ENCODE data around the gene FOXP1. TPM values are rescaled to one million over a fixed set of nuclear protein-coding genes. Genes with fewer than 3 reads are reported as not detected.

FOXP1 gene
- total and polyA plus RNA-seq, 4 donors = 15.2 to 263 (median 110) TPM

DNA sequence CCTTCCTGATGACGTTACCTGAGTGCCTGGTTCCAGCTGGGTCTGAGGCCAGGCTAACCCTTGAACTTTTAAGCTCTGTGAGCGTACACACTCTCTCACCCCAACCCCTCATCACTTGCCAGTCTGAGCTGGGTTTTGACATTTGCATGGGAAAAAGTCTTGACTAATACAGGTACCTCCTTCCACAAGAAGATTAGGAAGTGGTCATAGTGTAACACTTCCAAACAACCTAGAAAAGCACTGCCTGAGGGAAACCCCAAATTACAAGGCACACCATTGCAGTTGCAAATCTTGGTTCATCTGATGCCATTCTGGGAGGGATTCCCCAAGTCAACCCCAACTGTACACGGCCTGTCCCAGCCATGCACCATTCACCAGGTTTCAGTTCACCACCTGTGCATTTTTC lies 499.8 kb downstream of the FOXP1 start:
- DNase-seq (no peak), ATAC-seq (ENCODE audit: low FRiP score) (no peak)
- Histone ChIP-seq H3K4me1 (ENCODE audit: control insufficient read depth in 1 of 2, insufficient read depth in 2 of 2, low read length in 2 of 2) (peaks cover 9 to 16% of the 10 kb centered on the region in 2 donors), H3K27ac (ENCODE audit: low read depth in 1 of 2, low read length in 2 of 2) (no peak overlapping the region), H3K4me3 (ENCODE audit: low read length in 2 of 2) (no peak overlapping the region), H3K9me3 (ENCODE audit: control insufficient read depth, low read length) (no peaks in the 10 kb centered on the region), H3K36me3 (ENCODE audit: control insufficient read depth in 1 of 2, insufficient read depth in 2 of 2, low read length in 1 of 2) (peaks cover 0 to 2% of the 10 kb centered on the region in 2 donors), H3K27me3 (ENCODE audit: control insufficient read depth in 1 of 2, insufficient read depth in 2 of 2, low read length in 1 of 2) (no peaks in the 10 kb centered on the region)
- intact Hi-C loops (cut with DNase I) = no loop called here
- WGBS, 2 donors = 68 to 77% methylated on average over 3 of the region's 3 CpGs

DNA sequence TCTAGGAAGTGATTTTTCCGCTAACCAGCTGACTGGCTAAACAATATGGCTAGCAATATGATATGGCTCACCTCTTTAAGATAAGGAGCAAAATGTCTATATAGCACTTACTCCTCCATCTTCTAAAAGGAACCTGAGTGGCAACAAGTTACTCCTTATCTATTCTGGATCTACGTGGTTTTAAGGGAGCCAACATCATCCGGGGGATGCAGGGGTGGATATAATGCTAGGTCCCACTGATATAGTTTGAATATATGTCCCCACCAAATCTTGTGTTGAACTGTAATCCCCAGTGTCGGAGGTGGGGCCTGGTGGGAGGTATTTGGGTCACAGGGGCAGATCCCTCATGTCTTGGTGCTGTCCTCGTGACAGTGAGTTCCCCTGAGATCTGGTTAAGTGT lies 500.7 kb downstream of the FOXP1 start:
- Histone ChIP-seq H3K4me1 (ENCODE audit: control insufficient read depth in 1 of 2, insufficient read depth in 2 of 2, low read length in 2 of 2) (peaks cover 8 to 16% of the 10 kb centered on the region in 2 donors), H3K36me3 (ENCODE audit: control insufficient read depth in 1 of 2, insufficient read depth in 2 of 2, low read length in 1 of 2) (peaks cover 0 to 2% of the 10 kb centered on the region in 2 donors), H3K9me3 (ENCODE audit: control insufficient read depth, low read length) (no peaks in the 10 kb centered on the region), H3K27ac (ENCODE audit: low read depth in 1 of 2, low read length in 2 of 2) (no peak overlapping the region), H3K4me3 (ENCODE audit: low read length in 2 of 2) (no peak overlapping the region), H3K27me3 (ENCODE audit: control insufficient read depth in 1 of 2, insufficient read depth in 2 of 2, low read length in 1 of 2) (no peaks in the 10 kb centered on the region)
- ATAC-seq (ENCODE audit: low FRiP score) (no peak), DNase-seq (no peak)
- intact Hi-C loops (cut with DNase I) = no loop called here
- 86 to 90% methylated on average over 5 of the region's 5 CpGs for WGBS, 2 donors

DNA sequence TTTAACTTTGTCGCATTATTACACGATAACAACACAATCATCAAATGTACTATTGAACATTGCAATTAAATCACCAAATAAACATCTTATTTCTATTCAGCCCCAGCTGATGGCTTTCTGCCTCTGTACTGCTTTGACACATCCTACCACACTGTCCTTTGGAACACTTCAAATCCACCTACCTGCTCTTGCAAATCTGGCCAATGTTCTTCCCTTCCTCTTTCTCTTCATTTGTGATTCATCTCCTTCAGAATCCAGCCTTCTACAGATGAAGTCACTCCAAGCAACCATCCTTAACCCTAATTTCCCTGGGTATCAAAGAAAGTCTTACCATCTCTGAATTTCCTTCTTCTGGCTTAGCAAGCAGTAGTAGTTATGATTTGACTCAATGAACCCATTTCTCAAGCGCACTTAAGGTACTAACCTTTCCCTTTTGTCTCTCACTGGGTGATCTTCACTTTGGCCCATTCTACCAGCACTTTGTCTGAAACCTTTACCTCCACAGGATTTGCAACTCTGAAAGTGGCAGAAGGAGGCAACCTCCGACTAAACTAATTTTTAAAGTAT lies 502.9 kb downstream of the FOXP1 start:
- Histone ChIP-seq H3K36me3 (ENCODE audit: control insufficient read depth in 1 of 2, insufficient read depth in 2 of 2, low read length in 1 of 2) (no peaks in the 10 kb centered on the region), H3K27ac (ENCODE audit: low read depth in 1 of 2, low read length in 2 of 2) (no peak overlapping the region)
- 77 to 79% methylated on average over 4 of the region's 4 CpGs for WGBS, 2 donors

DNA sequence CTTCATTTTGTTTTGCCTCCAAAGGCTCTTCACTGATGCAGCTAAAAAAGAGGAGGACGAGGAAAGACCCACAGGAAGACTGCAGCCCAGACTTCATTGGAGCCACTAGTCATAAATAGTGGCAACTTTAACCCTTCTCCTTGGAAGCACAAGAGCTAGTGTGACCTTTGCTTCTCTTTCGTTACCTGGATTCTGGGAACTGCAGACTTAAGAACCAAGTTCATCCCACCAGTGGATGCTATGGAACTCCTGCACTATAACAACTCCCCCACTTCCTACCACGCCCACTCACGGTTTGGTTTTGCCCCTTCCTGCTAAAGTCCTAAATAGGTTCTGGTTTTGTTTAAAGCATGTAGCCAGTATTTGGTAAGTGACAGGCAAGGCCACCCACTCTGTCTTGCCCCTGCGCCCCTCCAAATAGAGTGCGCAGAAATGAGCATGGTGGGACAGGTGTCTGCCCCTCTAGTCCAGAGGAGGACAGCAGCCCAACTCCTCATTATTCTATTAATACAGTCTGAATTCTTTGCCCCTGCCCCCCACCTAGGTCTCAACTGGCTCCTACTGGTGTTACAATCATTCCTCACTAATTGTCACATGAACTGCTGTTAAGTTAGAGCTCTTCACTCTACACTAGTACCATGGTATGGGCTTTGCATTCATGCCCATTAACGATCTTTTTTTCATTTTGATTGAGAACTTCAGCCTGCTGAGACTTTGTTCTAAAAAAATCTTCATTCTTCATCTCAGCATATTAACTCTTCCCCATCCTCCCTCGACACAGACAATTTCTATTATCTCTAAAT lies 504.6 kb downstream of the FOXP1 start:
- Histone ChIP-seq H3K4me1 (ENCODE audit: control insufficient read depth in 1 of 2, insufficient read depth in 2 of 2, low read length in 2 of 2) (peaks cover 6 to 25% of the 10 kb centered on the region in 2 donors), H3K27me3 (ENCODE audit: control insufficient read depth in 1 of 2, insufficient read depth in 2 of 2, low read length in 1 of 2) (no peaks in the 10 kb centered on the region), H3K27ac (ENCODE audit: low read depth in 1 of 2, low read length in 2 of 2) (peak overlapping the region in 1 of 2 donors; percentile 54), H3K36me3 (ENCODE audit: control insufficient read depth in 1 of 2, insufficient read depth in 2 of 2, low read length in 1 of 2) (no peaks in the 10 kb centered on the region), H3K9me3 (ENCODE audit: control insufficient read depth, low read length) (no peaks in the 10 kb centered on the region), H3K4me3 (ENCODE audit: low read length in 2 of 2) (no peak overlapping the region)
- DNase-seq = no peak
- intact Hi-C loops (cut with DNase I) = no loop called here
- WGBS, 2 donors = 64 to 68% methylated on average over 8 of the region's 8 CpGs
- ATAC-seq (ENCODE audit: low FRiP score) = no peak

More for the DNA sequence above, 502.9 kb downstream of the FOXP1 start:
- H3K9me3 ChIP-seq (ENCODE audit: control insufficient read depth, low read length) = no peaks in the 10 kb centered on the region
- ATAC-seq (ENCODE audit: low FRiP score) = no peak
- intact Hi-C loops (cut with DNase I) = no loop called here
- no peak overlapping the region for H3K4me3 ChIP-seq (ENCODE audit: low read length in 2 of 2)
- no peaks in the 10 kb centered on the region for H3K27me3 ChIP-seq (ENCODE audit: control insufficient read depth in 1 of 2, insufficient read depth in 2 of 2, low read length in 1 of 2)
- no peak for DNase-seq
- peaks cover 4 to 22% of the 10 kb centered on the region in 2 donors for H3K4me1 ChIP-seq (ENCODE audit: control insufficient read depth in 1 of 2, insufficient read depth in 2 of 2, low read length in 2 of 2)

DNA sequence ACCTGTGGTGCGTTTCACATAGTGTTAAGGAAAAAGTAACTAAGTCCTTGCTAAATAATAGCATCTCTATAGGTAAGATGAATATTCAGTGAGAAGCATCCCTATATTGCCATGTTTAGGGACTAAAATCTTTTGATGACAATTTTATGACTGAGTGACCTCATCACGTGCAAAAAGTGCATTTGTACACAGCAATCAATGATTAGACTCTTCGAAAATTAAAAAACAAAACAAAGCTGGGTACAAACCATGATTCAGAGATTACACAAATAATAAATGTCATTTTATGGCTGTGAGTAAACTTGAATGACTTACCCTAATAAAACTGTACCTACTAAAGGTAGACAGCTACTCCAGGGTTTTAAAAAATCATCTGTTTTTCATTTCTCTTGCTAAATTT lies 505.3 kb downstream of the FOXP1 start:
- WGBS, 2 donors = 70 to 76% methylated on average over 3 of the region's 3 CpGs
- no peaks in the 10 kb centered on the region for H3K9me3 ChIP-seq (ENCODE audit: control insufficient read depth, low read length)
- no peak for DNase-seq
- H3K36me3 ChIP-seq (ENCODE audit: control insufficient read depth in 1 of 2, insufficient read depth in 2 of 2, low read length in 1 of 2) = no peaks in the 10 kb centered on the region
- no peak overlapping the region for H3K4me3 ChIP-seq (ENCODE audit: low read length in 2 of 2)
- no peak for ATAC-seq (ENCODE audit: low FRiP score)
- peaks cover 10 to 22% of the 10 kb centered on the region in 2 donors for H3K4me1 ChIP-seq (ENCODE audit: control insufficient read depth in 1 of 2, insufficient read depth in 2 of 2, low read length in 2 of 2)
- H3K27ac ChIP-seq (ENCODE audit: low read depth in 1 of 2, low read length in 2 of 2) = no peak overlapping the region
- no peaks in the 10 kb centered on the region for H3K27me3 ChIP-seq (ENCODE audit: control insufficient read depth in 1 of 2, insufficient read depth in 2 of 2, low read length in 1 of 2)
- intact Hi-C loops (cut with DNase I) = no loop called here

DNA sequence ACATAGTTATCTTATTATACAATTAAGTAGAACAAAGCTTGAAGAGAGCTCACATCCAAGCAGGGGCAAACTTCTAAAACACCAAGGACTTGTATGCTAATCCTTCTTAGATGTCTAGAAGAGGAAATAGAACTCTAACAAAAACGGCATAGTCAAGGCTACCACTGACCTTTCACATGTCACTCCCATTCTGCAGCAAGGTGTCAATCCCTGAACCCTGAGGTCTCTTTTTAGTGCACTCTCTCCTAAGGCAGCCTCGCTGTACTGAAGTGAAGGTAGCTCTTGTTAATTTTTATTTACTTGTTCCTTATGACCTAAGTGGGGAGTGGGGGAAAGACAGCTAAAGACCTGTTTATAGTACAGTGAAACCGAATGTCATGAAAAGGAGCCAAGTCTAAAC lies 506.5 kb downstream of the FOXP1 start:
- Histone ChIP-seq H3K4me3 (ENCODE audit: low read length in 2 of 2) (no peak overlapping the region), H3K27me3 (ENCODE audit: control insufficient read depth in 1 of 2, insufficient read depth in 2 of 2, low read length in 1 of 2) (no peaks in the 10 kb centered on the region), H3K4me1 (ENCODE audit: control insufficient read depth in 1 of 2, insufficient read depth in 2 of 2, low read length in 2 of 2) (peaks cover 10 to 25% of the 10 kb centered on the region in 2 donors), H3K36me3 (ENCODE audit: control insufficient read depth in 1 of 2, insufficient read depth in 2 of 2, low read length in 1 of 2) (no peaks in the 10 kb centered on the region), H3K27ac (ENCODE audit: low read depth in 1 of 2, low read length in 2 of 2) (peak overlapping the region in 1 of 2 donors; percentile 38), H3K9me3 (ENCODE audit: control insufficient read depth, low read length) (no peaks in the 10 kb centered on the region)
- intact Hi-C loops (cut with DNase I) = no loop called here
- no peak for DNase-seq
- WGBS, 2 donors = 36 to 40% methylated on average over 3 of the region's 3 CpGs
- ATAC-seq (ENCODE audit: low FRiP score) = no peak

DNA sequence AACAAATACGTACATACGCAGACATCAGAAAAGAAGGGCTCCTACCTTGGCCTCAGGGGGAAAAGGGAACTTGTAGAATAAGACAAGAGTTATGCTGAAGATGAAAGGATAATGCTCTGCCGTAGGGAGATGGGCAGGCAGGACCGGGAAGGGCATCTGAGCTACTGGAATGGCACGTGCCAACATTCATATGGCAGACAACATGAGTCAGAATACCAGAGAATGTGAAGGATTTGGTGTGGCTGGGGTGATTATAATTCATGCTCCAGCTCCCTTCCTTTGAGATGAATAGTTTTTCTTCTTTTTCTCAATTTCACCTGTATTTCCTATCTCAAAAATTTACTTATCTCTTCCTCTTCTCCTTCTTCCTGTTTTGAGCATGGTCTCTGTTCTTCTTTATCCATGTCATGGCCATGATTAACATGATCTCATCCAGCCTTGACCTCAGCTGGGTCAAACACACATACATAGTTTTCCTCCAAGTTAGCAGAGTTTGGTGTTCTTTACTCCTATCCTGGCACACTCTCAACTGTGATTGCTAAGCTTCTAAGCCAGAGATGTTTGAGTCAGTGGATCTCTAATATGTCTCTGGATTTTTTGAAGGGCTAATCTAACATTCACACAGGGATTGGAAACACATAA lies 507.0 kb downstream of the FOXP1 start:
- no peak for DNase-seq
- WGBS, 2 donors = 73 to 75% methylated on average over 5 of the region's 5 CpGs
- Histone ChIP-seq H3K27ac (ENCODE audit: low read depth in 1 of 2, low read length in 2 of 2) (peak overlapping the region; percentile 38 to 50), H3K9me3 (ENCODE audit: control insufficient read depth, low read length) (no peaks in the 10 kb centered on the region), H3K36me3 (ENCODE audit: control insufficient read depth in 1 of 2, insufficient read depth in 2 of 2, low read length in 1 of 2) (no peaks in the 10 kb centered on the region), H3K4me1 (ENCODE audit: control insufficient read depth in 1 of 2, insufficient read depth in 2 of 2, low read length in 2 of 2) (peaks cover 10 to 25% of the 10 kb centered on the region in 2 donors), H3K4me3 (ENCODE audit: low read length in 2 of 2) (no peak overlapping the region), H3K27me3 (ENCODE audit: control insufficient read depth in 1 of 2, insufficient read depth in 2 of 2, low read length in 1 of 2) (no peaks in the 10 kb centered on the region)
- intact Hi-C loops (cut with DNase I) = no loop called here
- no peak for ATAC-seq (ENCODE audit: low FRiP score)

DNA sequence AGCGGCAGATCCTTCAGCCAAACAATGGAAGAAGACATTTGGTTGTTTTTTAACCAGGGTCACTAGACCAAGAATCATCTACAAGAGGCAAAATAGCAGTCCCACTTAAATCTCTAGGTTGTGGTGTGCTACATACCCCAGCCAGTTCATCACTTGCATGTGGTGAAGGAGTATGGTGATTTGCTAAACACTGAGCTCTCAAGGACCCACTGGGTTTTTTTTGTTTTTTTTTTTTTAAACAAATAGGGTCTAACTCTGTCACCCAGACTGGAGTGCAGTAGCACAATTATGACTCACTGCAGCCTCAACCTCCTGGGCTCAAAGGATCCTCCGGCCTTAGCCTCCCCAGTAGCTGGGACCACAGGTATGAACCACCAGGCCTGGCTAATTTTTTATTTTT lies 508.0 kb downstream of the FOXP1 start:
- H3K27me3 ChIP-seq (ENCODE audit: control insufficient read depth in 1 of 2, insufficient read depth in 2 of 2, low read length in 1 of 2) = no peaks in the 10 kb centered on the region
- no peak overlapping the region for H3K4me3 ChIP-seq (ENCODE audit: low read length in 2 of 2)
- H3K4me1 ChIP-seq (ENCODE audit: control insufficient read depth in 1 of 2, insufficient read depth in 2 of 2, low read length in 2 of 2) = peaks cover 10 to 25% of the 10 kb centered on the region in 2 donors
- ATAC-seq (ENCODE audit: low FRiP score) = no peak
- no peaks in the 10 kb centered on the region for H3K36me3 ChIP-seq (ENCODE audit: control insufficient read depth in 1 of 2, insufficient read depth in 2 of 2, low read length in 1 of 2)
- no peak for DNase-seq
- intact Hi-C loops (cut with DNase I) = no loop called here
- WGBS, 2 donors = 90 to 97% methylated on average over 2 of the region's 2 CpGs
- peak overlapping the region in 1 of 2 donors; percentile 34 for H3K27ac ChIP-seq (ENCODE audit: low read depth in 1 of 2, low read length in 2 of 2)
- H3K9me3 ChIP-seq (ENCODE audit: control insufficient read depth, low read length) = no peaks in the 10 kb centered on the region
